ENCODE measurements around the gene DPH3.

Gene DPH3

DNA sequence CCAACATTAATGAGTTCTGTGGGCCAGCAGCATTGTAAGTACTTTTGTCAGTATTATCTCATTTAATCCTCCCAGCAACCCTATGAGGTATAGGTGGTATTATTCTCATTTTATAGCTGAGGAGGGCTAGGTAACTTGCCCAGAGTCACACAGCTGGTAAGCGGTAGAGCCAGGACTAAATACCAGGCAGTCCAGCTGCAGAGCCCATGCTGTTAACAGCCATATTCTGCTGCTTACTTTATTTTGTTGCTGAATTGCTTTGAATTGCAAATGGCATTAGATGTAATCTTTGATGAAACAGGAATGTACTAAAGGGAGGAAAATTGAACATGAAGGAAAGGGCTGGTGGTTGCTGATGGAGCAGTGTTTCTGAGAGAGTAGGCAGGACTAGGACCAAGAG lies 19.9 kb upstream of the DPH3 start:
- Histone ChIP-seq H3K27ac (no peak overlapping the region), H3K36me3 (peaks cover 0 to 27% (median 0%) of the 10 kb centered on the region in 3 donors), H3K4me3 (no peak overlapping the region), H3K27me3 (no peaks in the 10 kb centered on the region), H3K4me1 (peaks cover 0 to 15% (median 6%) of the 10 kb centered on the region in 4 donors), H3K9me3 (no peaks in the 10 kb centered on the region)
- DNase-seq: no peak
- TF ChIP-seq, protein P1, sequence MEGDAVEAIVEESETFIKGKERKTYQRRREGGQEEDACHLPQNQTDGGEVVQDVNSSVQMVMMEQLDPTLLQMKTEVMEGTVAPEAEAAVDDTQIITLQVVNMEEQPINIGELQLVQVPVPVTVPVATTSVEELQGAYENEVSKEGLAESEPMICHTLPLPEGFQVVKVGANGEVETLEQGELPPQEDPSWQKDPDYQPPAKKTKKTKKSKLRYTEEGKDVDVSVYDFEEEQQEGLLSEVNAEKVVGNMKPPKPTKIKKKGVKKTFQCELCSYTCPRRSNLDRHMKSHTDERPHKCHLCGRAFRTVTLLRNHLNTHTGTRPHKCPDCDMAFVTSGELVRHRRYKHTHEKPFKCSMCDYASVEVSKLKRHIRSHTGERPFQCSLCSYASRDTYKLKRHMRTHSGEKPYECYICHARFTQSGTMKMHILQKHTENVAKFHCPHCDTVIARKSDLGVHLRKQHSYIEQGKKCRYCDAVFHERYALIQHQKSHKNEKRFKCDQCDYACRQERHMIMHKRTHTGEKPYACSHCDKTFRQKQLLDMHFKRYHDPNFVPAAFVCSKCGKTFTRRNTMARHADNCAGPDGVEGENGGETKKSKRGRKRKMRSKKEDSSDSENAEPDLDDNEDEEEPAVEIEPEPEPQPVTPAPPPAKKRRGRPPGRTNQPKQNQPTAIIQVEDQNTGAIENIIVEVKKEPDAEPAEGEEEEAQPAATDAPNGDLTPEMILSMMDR (IDR thresholded peaks at IDR 0.05): no peak
- intact Hi-C loops (cut with DNase I; ENCODE audit: low total_unique reads): loop anchor here (5.0 kb wide), 1 partner anchor 268 kb away; no protein-coding TSS in a partner anchor

DNA sequence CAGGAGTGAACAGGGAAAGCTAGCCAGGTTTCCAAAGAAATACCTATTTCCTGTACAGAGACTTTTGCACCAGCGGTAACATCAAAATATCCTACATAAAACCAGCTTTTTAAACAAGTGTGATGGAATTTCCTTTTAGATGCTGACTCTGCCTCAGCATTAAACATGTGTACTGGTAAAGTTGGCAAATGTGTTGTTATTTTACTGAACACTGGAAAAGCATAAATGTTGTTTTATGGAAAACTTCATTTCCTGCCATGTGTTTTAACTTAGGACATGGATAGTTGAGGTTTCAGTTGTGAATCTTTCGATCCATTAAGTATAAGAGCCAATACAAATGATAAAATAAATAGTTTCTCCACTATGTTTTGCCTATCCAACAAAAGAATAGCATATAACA lies 15.9 kb upstream of the DPH3 start:
- TF ChIP-seq, protein P1 (IDR thresholded peaks at IDR 0.05): no peak
- no peak for DNase-seq
- H3K27me3 ChIP-seq: no peaks in the 10 kb centered on the region
- no peaks in the 10 kb centered on the region for H3K9me3 ChIP-seq
- peaks cover 0 to 26% (median 0%) of the 10 kb centered on the region in 3 donors for H3K36me3 ChIP-seq
- H3K4me3 ChIP-seq: no peak overlapping the region
- no peaks in the 10 kb centered on the region for H3K4me1 ChIP-seq
- intact Hi-C loops (cut with DNase I; ENCODE audit: low total_unique reads): no loop called here
- no peak overlapping the region for H3K27ac ChIP-seq

DNA sequence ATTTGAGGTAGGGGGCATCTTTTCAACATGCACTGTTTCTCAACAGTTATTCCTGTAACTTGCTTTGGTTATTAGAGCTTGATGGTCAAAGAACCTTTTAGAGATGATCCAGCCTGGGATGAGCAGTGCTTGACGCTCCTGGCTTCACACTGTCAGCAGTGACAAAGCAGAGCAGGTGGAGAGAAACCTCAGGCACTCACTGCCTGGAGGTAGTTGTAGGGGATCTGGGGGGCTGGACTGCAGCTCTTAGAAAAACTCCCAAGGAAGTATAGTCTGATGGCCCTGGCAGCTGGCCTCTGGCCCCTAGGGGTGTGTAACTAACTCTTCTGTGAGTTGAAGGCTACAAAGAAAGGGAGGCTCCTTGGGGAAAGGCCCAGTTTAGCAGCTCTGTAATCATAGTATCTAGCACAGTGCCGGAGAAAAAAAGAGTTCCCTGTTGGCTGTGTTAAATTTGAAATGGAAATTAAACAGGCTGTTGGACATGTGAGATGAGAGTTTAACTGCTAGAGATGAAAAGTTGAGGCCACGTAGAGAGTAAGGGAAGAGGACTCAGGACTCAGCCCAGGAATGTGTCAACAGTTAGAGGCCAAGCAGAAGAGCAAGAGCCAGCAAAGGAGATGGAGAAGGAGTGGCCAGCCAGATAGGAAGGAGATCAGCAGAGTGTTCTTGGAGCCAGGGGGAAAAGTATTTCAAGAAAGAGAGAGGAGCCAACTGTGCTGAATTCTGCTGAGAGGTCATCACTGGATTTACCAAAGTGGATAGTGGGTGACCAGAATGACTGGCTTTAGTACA lies 14.5 kb upstream of the DPH3 start:
- no peak for DNase-seq
- Histone ChIP-seq H3K36me3 (peaks cover 0 to 19% (median 5%) of the 10 kb centered on the region in 3 donors), H3K4me1 (no peaks in the 10 kb centered on the region), H3K4me3 (no peak overlapping the region), H3K27ac (no peak overlapping the region), H3K9me3 (no peaks in the 10 kb centered on the region), H3K27me3 (no peaks in the 10 kb centered on the region)
- TF ChIP-seq, protein P1 (IDR thresholded peaks at IDR 0.05): no peak
- intact Hi-C loops (cut with DNase I; ENCODE audit: low total_unique reads): no loop called here

DNA sequence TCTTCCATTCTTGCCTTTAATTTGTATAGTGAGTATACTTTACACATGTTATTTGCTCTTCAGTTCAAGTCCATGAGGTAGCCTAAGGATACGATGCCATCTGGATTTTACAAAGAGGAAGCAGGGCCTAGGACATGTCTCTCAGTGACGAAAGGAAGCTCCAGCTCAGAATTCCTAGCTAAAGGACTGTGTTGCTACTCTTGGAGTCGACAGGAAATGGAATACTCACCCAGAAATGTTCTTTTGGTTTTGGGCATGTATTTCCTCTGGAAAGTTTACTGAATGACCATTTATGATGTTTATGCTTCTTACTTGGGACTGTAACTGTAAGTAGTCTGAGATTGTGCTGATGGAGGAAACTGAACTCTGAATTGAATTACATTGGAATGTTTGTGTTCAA lies 12.7 kb upstream of the DPH3 start:
- no peaks in the 10 kb centered on the region for H3K9me3 ChIP-seq
- intact Hi-C loops (cut with DNase I; ENCODE audit: low total_unique reads): no loop called here
- H3K27ac ChIP-seq: no peak overlapping the region
- TF ChIP-seq, protein P1 (IDR thresholded peaks at IDR 0.05): no peak
- no peak overlapping the region for H3K4me3 ChIP-seq
- peaks cover 0 to 20% (median 6%) of the 10 kb centered on the region in 3 donors for H3K36me3 ChIP-seq
- no peak for DNase-seq
- no peaks in the 10 kb centered on the region for H3K4me1 ChIP-seq
- no peaks in the 10 kb centered on the region for H3K27me3 ChIP-seq

DNA sequence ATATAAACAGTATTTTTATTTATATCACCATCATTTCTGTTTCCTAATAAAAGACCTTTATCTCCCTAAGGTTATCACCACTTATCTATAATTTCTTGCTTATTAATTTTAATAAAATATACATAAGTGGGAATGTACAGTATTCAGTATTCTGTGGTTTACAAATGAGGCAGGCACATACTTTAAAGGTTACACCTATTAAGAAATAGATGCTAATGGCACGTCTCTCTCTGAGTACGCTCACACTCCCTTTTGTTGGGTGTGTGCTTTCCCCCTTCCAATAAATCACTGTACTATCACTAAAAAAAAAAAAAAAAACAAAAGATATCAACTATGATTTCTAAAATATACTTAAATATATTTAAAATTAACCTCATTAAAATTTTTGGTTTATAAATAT lies 9.1 kb upstream of the DPH3 start:
- H3K27ac ChIP-seq: no peak overlapping the region
- H3K4me1 ChIP-seq: no peaks in the 10 kb centered on the region
- H3K36me3 ChIP-seq: peaks cover 14 to 40% (median 26%) of the 10 kb centered on the region in 3 donors
- intact Hi-C loops (cut with DNase I; ENCODE audit: low total_unique reads): no loop called here
- no peak overlapping the region for H3K4me3 ChIP-seq
- DNase-seq: no peak
- no peaks in the 10 kb centered on the region for H3K9me3 ChIP-seq
- no peaks in the 10 kb centered on the region for H3K27me3 ChIP-seq
- TF ChIP-seq, protein P1 (IDR thresholded peaks at IDR 0.05): no peak

Measured in tibial artery (tissue), 4 donors.